GM19397 (cell line): ENCODE results near the gene FGF7.
"Not testable (repeated sequence)": the region's sequence is repeated elsewhere in the genome, so short reads cannot be mapped to it uniquely, and the experiment has no call there.

ENCODE experiments used
- ATAC-seq: cut with Tn5 transposase; IDR thresholded peaks from one replicate; pipeline ENCODE4 v1.9.1; 2021; ENCODE audit warnings: mild to moderate bottlenecking, moderate library complexity; ENCODE audit not compliant: unreplicated experiment

Gene FGF7

DNA sequence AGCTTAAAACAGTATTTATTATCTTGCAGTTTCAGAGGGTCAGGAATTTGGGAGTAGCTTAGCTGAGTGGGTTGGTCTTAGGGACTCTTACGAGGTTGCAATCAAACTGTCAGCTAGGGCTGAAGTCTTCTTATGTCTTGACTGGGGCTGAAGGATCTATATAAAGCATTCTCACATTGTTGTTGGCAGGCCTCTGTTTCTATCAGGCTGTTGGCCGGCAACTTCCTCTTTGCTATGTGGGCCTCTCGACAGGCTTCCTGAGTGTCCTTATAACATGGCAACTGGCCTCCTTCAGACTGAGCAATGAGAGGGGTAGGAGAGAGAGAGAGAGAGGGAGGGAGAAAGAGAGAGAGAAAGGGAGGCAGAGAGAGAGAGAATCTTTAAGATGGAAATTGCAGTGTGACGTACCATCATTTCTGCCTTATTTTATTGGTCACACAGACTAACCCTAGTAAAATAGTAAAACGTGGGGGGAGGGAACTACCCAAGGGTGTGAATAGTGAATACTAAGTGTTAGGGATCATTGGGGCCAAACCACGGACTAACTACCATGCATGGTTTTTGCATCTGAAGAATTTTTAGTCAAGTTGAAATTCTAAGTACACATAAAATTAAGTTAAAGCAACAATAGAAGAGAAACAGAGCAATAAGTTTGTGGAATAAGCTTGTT lies 16.1 kb downstream of the FGF7 start:
- ATAC-seq: peak; percentile 85

- no peak for ATAC-seq
Measured at GRCh38 chr15:49439678-49440395, 16.8 kb downstream of the FGF7 start.

DNA sequence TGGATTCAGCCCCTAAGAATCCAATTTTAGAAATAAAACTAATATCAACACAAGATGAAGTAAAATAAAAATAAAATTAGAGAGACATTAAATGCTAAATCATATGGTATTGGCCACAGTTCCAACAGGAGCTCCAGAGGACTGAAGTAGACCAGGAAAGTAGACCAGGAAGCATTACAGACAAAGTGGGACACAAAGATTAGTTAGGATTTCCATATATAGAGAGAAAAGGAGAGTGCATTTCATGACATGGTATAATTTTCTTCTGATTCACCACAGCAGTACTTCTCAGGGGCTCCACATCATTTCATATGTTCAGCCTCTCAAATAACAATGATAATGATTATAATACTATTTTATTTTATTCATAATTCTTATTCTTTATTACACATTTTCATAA lies 18.3 kb downstream of the FGF7 start:
- no peak for ATAC-seq

DNA sequence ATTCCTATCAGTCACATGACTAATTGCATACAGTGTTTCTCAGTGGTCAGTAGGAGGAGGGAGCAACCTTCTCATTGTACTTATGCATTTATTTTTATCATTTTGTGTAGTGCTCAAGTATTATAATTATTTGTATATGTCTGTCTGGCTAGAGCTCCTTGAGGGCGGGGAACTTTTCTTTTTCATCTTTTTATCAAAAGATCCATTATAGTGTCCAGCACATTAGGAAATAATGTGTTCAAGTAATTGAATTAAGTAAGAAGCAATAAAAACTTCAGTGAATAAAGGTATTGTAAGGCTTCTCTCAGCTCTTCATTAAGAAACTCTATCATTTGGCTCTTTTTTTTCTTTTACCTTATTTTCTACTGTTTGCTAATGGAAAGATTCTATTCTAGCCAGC lies 18.8 kb downstream of the FGF7 start:
- ATAC-seq: no peak

DNA sequence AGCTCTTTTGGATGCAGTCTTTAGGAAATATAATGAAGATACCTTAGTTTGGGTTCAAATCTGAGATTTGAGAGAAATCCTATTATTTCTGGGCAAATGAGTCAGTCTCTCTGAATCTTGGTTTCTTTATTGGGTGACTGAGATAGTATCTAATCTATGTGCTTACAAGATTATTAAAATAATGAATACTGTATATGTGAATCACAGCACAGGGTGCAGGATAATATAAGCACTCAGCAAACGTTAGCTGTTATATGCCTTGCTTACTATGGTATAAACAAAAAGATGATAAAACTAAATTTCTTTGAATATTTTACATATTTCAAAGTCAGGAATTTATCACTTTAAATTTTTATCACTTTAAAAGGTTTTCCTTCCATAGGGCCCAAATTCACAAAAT lies 29.6 kb downstream of the FGF7 start:
- ATAC-seq: no peak

GRCh38 chr15:49456166-49456565 lies 33.1 kb downstream of the FGF7 start:
- no peak for ATAC-seq

GRCh38 chr15:49458145-49458544 lies 35.1 kb downstream of the FGF7 start:
- no peak for ATAC-seq

- no peak for ATAC-seq
Measured at GRCh38 chr15:49460411-49460941, 37.4 kb downstream of the FGF7 start.

DNA sequence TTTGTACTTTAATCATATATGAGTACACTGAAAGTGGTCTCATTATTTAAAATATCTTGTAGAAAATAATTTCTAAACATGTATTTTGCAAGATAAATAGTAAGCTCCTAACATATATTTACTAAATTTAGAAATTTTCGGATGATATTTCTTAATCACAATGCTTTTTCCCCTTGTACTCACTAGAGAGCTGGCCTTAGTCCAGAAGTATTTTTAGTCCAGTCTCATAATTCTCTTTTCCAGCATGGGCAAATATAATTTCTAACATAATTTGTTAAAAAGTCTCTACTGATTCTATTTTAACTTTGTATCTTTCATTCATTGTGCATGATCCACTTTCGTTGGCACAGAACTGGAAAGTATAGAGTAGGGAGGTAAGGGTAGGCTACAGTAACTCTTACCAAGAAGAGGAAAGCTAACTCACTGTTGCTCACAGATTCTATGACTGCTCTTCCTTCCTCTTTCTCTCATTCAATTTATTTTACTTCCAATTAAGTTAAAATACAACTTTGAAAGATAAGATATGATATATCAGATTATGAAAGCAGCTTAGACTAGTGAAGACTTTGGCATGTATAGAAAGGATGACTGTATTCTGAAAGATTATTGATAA lies 39.3 kb downstream of the FGF7 start:
- ATAC-seq: no peak

- no peak for ATAC-seq
Measured at GRCh38 chr15:49464522-49464921, 41.5 kb downstream of the FGF7 start.

DNA sequence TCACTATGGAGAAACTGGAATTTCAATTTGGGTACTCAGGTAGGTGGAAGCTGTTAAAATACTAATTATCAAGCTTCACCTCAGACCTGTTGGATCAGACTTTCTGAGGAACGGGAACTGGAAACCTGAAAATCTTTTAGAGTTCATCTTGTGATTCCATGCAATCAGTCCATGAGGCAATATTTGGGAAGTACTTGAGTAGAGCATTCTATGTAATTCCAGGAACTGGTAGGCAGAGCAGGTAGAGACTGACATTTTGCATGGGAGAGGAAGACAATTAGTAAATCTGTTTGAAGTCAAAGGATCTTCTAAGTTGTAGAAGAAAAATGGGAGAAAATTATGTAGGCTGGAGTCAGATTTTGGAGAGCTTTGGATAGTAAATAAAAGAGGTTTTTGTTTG lies 43.1 kb downstream of the FGF7 start:
- ATAC-seq: no peak

DNA sequence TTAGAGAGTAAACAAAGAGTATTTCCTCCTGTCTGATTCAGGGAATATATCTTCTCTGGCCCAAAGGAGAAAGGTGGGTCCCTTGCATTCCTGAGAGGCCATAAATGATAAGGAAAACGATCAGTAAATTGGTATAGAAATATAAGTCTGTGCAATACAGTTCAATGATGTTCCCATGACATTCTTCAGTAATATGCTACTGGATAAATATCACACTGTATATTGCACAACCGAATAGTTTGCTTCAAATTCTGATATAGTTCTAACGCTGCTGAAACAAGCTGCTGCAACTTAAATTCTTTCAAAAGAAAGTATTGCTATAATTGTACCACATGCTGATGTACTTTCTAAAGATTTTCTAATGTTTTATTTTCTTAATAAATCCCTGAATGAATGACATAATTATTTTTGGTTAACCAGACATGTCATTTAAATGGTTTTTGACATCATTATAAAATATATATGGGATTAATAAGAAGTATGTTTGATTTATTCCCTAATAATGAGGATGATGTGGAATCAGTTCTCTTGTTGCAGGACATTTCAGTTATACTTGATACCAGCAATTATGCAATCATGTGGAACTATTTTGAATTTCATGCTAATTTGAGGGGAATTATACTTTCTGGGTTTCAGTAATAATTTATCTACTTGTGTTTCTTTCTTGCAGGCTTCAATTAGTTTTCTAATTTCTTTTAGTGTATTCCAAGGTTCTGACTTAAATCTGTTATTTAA lies 44.9 kb downstream of the FGF7 start:
- ATAC-seq: no peak

- no peak for ATAC-seq
Measured at GRCh38 chr15:49468481-49468839, 45.4 kb downstream of the FGF7 start.

- ATAC-seq: not testable (repeated sequence)
Measured at GRCh38 chr15:49471248-49471647, 48.2 kb downstream of the FGF7 start.

GRCh38 chr15:49471733-49472132 lies 48.7 kb downstream of the FGF7 start:
- ATAC-seq: peak; percentile 83

- ATAC-seq: no peak
Measured at GRCh38 chr15:49472338-49472737, 49.3 kb downstream of the FGF7 start.

- no peak for ATAC-seq
Measured at GRCh38 chr15:49473031-49473430, 50.0 kb downstream of the FGF7 start.

DNA sequence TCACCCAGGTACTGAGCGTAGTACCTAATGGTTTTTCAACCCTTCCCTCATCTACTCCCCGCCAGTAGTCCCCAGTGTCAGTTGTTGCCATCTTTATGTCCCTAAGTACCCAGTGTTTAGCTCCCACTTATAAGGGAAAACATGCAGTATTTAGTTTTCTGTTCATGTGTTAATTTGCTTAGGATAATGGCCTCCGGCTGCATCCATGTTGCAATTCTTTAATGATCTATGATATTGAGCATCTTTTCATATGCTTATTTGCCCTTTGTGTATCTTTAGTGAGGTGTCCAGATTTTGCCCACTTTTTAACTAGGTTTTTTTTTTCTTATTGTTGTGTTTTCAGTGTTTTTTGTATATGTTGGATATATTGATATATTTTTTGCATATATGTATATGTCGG lies 55.0 kb downstream of the FGF7 start:
- not testable (repeated sequence) for ATAC-seq

DNA sequence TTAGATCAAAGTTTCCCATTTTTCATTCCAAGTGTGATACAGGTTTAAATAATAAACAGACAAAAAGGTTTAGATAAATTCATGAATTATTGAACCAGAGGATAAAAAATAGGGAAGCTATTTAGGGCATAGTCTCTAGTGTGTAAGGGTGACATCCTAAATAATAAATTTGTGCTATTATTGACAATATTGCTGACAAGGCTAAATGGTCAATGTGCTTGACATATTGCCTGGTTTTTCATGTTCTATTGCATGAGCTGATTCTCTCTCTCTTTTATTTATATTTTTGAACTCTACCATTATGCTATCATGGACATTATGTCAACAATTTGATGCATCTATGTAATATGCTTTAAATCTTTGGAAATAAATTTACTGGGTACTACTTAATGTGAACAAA lies 55.9 kb downstream of the FGF7 start:
- not testable (repeated sequence) for ATAC-seq

DNA sequence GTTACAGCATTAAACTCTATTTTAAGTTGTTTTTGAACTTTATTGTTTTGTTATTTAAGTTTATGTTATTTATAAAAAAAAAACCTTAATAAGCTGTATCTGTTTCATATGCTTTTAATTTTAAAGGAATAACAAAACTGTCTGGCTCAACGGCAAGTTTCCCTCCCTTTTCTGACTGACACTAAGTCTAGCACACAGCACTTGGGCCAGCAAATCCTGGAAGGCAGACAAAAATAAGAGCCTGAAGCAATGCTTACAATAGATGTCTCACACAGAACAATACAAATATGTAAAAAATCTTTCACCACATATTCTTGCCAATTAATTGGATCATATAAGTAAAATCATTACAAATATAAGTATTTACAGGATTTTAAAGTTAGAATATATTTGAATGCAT lies 62.4 kb downstream of the FGF7 start:
- ATAC-seq: not testable (repeated sequence)

DNA sequence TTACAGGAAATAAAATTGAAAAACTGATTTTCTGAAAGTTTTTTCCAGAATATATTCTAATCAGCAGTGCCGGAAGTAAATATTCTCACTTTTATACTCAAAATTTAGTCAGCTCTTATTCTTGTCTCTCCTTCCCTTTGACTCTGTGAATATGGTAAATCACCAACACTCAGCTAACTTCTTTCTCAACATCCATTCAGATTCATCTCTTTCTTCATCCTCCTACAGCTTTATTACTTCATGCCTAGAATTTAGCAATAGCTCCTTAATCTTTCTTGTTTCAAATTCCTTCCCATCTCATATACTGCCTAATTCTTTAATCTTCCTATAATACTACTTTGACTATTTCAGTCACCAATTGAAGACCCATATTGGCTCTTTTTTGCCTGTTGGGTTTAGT lies 67.9 kb downstream of the FGF7 start:
- no peak for ATAC-seq
